ENCODE measurements around the gene MS4A14.

Gene MS4A14

GRCh38 chr11:60375316-60375715 is 20.9 kb upstream of the MS4A14 start:
- Mint-ChIP-seq H3K4me3 (no peak overlapping the region), H3K36me3 (ENCODE audit: low read depth) (no peaks in the 10 kb centered on the region), H3K27me3 (ENCODE audit: low read depth, poor library complexity) (peaks cover 6% of the 10 kb centered on the region), H3K4me1 (peaks cover 5% of the 10 kb centered on the region), H3K27ac (no peak overlapping the region), H3K9me3 (no peaks in the 10 kb centered on the region)
- no peak for DNase-seq
- TF ChIP-seq CTCF (IDR thresholded peaks at IDR 0.05): no peak

- peaks cover 5% of the 10 kb centered on the region for H3K4me1 Mint-ChIP-seq
- no peak overlapping the region for H3K27ac Mint-ChIP-seq
- no peak for DNase-seq
- no peaks in the 10 kb centered on the region for H3K36me3 Mint-ChIP-seq (ENCODE audit: low read depth)
- H3K9me3 Mint-ChIP-seq: no peaks in the 10 kb centered on the region
- no peak overlapping the region for H3K4me3 Mint-ChIP-seq
- peaks cover 6% of the 10 kb centered on the region for H3K27me3 Mint-ChIP-seq (ENCODE audit: low read depth, poor library complexity)
- no peak for TF ChIP-seq CTCF (IDR thresholded peaks at IDR 0.05)
These were observed 19.7 kb upstream of the MS4A14 start for GRCh38 chr11:60376601-60377000.

GRCh38 chr11:60377401-60378136 is 18.7 kb upstream of the MS4A14 start:
- H3K9me3 Mint-ChIP-seq: no peaks in the 10 kb centered on the region
- H3K27ac Mint-ChIP-seq: no peak overlapping the region
- DNase-seq: no peak
- peaks cover 8% of the 10 kb centered on the region for H3K27me3 Mint-ChIP-seq (ENCODE audit: low read depth, poor library complexity)
- no peak for TF ChIP-seq CTCF (IDR thresholded peaks at IDR 0.05)
- no peaks in the 10 kb centered on the region for H3K36me3 Mint-ChIP-seq (ENCODE audit: low read depth)
- no peak overlapping the region for H3K4me3 Mint-ChIP-seq
- peaks cover 5% of the 10 kb centered on the region for H3K4me1 Mint-ChIP-seq

GRCh38 chr11:60378354-60378753 is 17.9 kb upstream of the MS4A14 start, which contains the start of gene MS4A7:
MS4A7 (plus strand) TSS chr11:60378532; CDS start chr11:60383142, 4,610 bp downstream.
- DNase-seq: peak; percentile 12
- Mint-ChIP-seq H3K9me3 (no peaks in the 10 kb centered on the region), H3K36me3 (ENCODE audit: low read depth) (no peaks in the 10 kb centered on the region), H3K27ac (no peak within 1 kb of the TSS), H3K27me3 (ENCODE audit: low read depth, poor library complexity) (peaks cover 8% of the 10 kb centered on the region), H3K4me3 (no peak within 1 kb of the TSS), H3K4me1 (peaks cover 5% of the 10 kb centered on the region)
- no peak for TF ChIP-seq CTCF (IDR thresholded peaks at IDR 0.05)

GRCh38 chr11:60389279-60389910 is 6.9 kb upstream of the MS4A14 start:
- no peaks in the 10 kb centered on the region for H3K27me3 Mint-ChIP-seq (ENCODE audit: low read depth, poor library complexity)
- no peak overlapping the region for H3K27ac Mint-ChIP-seq
- no peak for TF ChIP-seq CTCF (IDR thresholded peaks at IDR 0.05)
- H3K4me1 Mint-ChIP-seq: no peaks in the 10 kb centered on the region
- H3K9me3 Mint-ChIP-seq: no peaks in the 10 kb centered on the region
- H3K4me3 Mint-ChIP-seq: no peak overlapping the region
- DNase-seq: no peak
- H3K36me3 Mint-ChIP-seq (ENCODE audit: low read depth): no peaks in the 10 kb centered on the region
